Activated CD8-positive, alpha-beta T cell treated with anti-CD3 and anti-CD28 coated beads, Interleukin-2, amount 10 ng/mL, durations not matched to agents 7 days and 5 days (primary cell): Measurements from ENCODE around the gene SCNN1A. TPM values are rescaled to one million over a fixed set of nuclear protein-coding genes. Genes with fewer than 3 reads are reported as not detected.

Source experiments
- ATAC-seq: fragments of 150-1000 bp; cut with Tn5 transposase; one replicate; pipeline ENCODE4 v1.10.0; 2021; ENCODE audit warnings: moderate library complexity
- CTCF ChIA-PET: fragments of 350-600 bp; sonication (Branson Sonifier 250); formaldehyde crosslinking; loops from one replicate; lab custom pipeline; 2021; ENCODE audit warnings: antibody characterized with exemption; lab: Charles Lee
- POLR2A ChIA-PET: fragments of 350-600 bp; sonication (Branson Sonifier 250); formaldehyde crosslinking; loops from one replicate; lab custom pipeline; 2021; ENCODE audit warnings: antibody characterized with exemption; lab: Charles Lee
- DNase-seq: peaks from one replicate; pipeline ENCODE4 v3.0.0-alpha.2; 2020
- H3K27ac Mint-ChIP-seq: one replicate; pipeline ENCODE4 v1.8.0; 2021; ENCODE audit warnings: mild to moderate bottlenecking, mixed read lengths
- H3K27me3 Mint-ChIP-seq: one replicate; pipeline ENCODE4 v1.8.0; 2021; ENCODE audit warnings: low read depth, mixed read lengths
- H3K36me3 Mint-ChIP-seq: one replicate; pipeline ENCODE4 v1.8.0; 2021; ENCODE audit warnings: low read depth, mixed read lengths
- H3K4me1 Mint-ChIP-seq: one replicate; pipeline ENCODE4 v1.8.0; 2021; ENCODE audit warnings: low read depth, mixed read lengths
- H3K4me3 Mint-ChIP-seq: one replicate; pipeline ENCODE4 v1.8.0; 2021; ENCODE audit warnings: mild to moderate bottlenecking, mixed read lengths
- H3K9me3 Mint-ChIP-seq: one replicate; pipeline ENCODE4 v1.8.0; 2022; ENCODE audit warnings: mixed read lengths; ENCODE audit not compliant: insufficient read depth
- total RNA-seq, 2 experiments: library from RNA; stranded (reverse); gene quantifications; one replicate each; pipeline ENCODE4 v1.2.3, GENCODE V29; 2021

Gene SCNN1A
- total RNA-seq, 2 experiments from 2014 or later, result 0.47 to 1.5 TPM

- Mint-ChIP-seq H3K36me3 (no peaks in the 10 kb centered on the region), H3K9me3 (no peaks in the 10 kb centered on the region), H3K27ac (no peak overlapping the region), H3K4me3 (no peak overlapping the region), H3K27me3 (peaks cover 12% of the 10 kb centered on the region), H3K4me1 (peaks cover 3% of the 10 kb centered on the region)
- ATAC-seq (no peak), DNase-seq (no peak)
- POLR2A ChIA-PET, result no interaction called here
- CTCF ChIA-PET, result interaction anchor here (1.6 kb wide), 1 partner anchor 77 kb away, joined by 8 read pairs; no protein-coding TSS in a partner anchor
These were observed 24.7 kb upstream of the SCNN1A start for GRCh38 chr12:6399884-6400644.

- Mint-ChIP-seq H3K4me3 (no peak overlapping the region), H3K27me3 (peaks cover 11% of the 10 kb centered on the region), H3K27ac (no peak overlapping the region), H3K9me3 (no peaks in the 10 kb centered on the region), H3K36me3 (no peaks in the 10 kb centered on the region), H3K4me1 (no peaks in the 10 kb centered on the region)
- DNase-seq (no peak), ATAC-seq (no peak)
- ChIA-PET POLR2A (no interaction called here), CTCF (interaction anchor here (2.0 kb wide), 1 partner anchor 14 kb away, joined by 4 read pairs; no protein-coding TSS in a partner anchor)
These were observed 20.7 kb upstream of the SCNN1A start for GRCh38 chr12:6396031-6396430.

GRCh38 chr12:6394398-6394797 lies 19.0 kb upstream of the SCNN1A start:
- Mint-ChIP-seq H3K27ac (no peak overlapping the region), H3K27me3 (peaks cover 7% of the 10 kb centered on the region), H3K36me3 (no peaks in the 10 kb centered on the region), H3K9me3 (no peaks in the 10 kb centered on the region), H3K4me3 (no peak overlapping the region), H3K4me1 (no peaks in the 10 kb centered on the region)
- POLR2A ChIA-PET, result no interaction called here
- no peak for DNase-seq
- ATAC-seq, result no peak
- CTCF ChIA-PET, result interaction anchor here (1.3 to 1.4 kb wide), 2 partner anchors 13 to 29 kb away, joined by 3 read pairs; no protein-coding TSS in a partner anchor

- no peaks in the 10 kb centered on the region for H3K9me3 Mint-ChIP-seq
- H3K27ac Mint-ChIP-seq, result no peak overlapping the region
- CTCF ChIA-PET, result interaction anchor here (1.0 to 1.6 kb wide), 5 partner anchors 11 to 70 kb away, joined by 3 to 4 read pairs (median 3); no protein-coding TSS in a partner anchor
- no peaks in the 10 kb centered on the region for H3K36me3 Mint-ChIP-seq
- DNase-seq (no peak), ATAC-seq (no peak)
- peaks cover 9% of the 10 kb centered on the region for H3K27me3 Mint-ChIP-seq
- POLR2A ChIA-PET, result no interaction called here
- H3K4me3 Mint-ChIP-seq, result no peak overlapping the region
- no peaks in the 10 kb centered on the region for H3K4me1 Mint-ChIP-seq
These were observed 17.7 kb upstream of the SCNN1A start for GRCh38 chr12:6393109-6393508.

GRCh38 chr12:6392504-6392903 lies 17.1 kb upstream of the SCNN1A start:
- ATAC-seq, result no peak
- Mint-ChIP-seq H3K4me1 (no peaks in the 10 kb centered on the region), H3K9me3 (no peaks in the 10 kb centered on the region), H3K36me3 (no peaks in the 10 kb centered on the region), H3K27ac (no peak overlapping the region), H3K27me3 (peaks cover 13% of the 10 kb centered on the region), H3K4me3 (no peak overlapping the region)
- no peak for DNase-seq
- ChIA-PET POLR2A (no interaction called here), CTCF (interaction anchor here (1.0 to 1.6 kb wide), 3 partner anchors 14 to 70 kb away, joined by 3 to 4 read pairs (median 3); no protein-coding TSS in a partner anchor)

- no peaks in the 10 kb centered on the region for H3K4me1 Mint-ChIP-seq
- ATAC-seq (no peak), DNase-seq (no peak)
- no peak overlapping the region for H3K27ac Mint-ChIP-seq
- peaks cover 8% of the 10 kb centered on the region for H3K27me3 Mint-ChIP-seq
- CTCF ChIA-PET, result no interaction called here
- no peaks in the 10 kb centered on the region for H3K36me3 Mint-ChIP-seq
- no peak overlapping the region for H3K4me3 Mint-ChIP-seq
- POLR2A ChIA-PET, result no interaction called here
- H3K9me3 Mint-ChIP-seq, result no peaks in the 10 kb centered on the region
These were observed 15.7 kb upstream of the SCNN1A start for GRCh38 chr12:6391013-6391412.

- no peaks in the 10 kb centered on the region for H3K36me3 Mint-ChIP-seq
- peaks cover 6% of the 10 kb centered on the region for H3K27me3 Mint-ChIP-seq
- H3K9me3 Mint-ChIP-seq, result no peaks in the 10 kb centered on the region
- ATAC-seq (no peak), DNase-seq (no peak)
- ChIA-PET POLR2A (no interaction called here), CTCF (interaction anchor here (1.4 kb wide), 1 partner anchor 67 kb away, joined by 3 read pairs; no protein-coding TSS in a partner anchor)
- no peak overlapping the region for H3K4me3 Mint-ChIP-seq
- H3K4me1 Mint-ChIP-seq, result no peaks in the 10 kb centered on the region
- H3K27ac Mint-ChIP-seq, result no peak overlapping the region
These were observed 14.9 kb upstream of the SCNN1A start for GRCh38 chr12:6390084-6390799.

- CTCF ChIA-PET, result interaction anchor here (1.2 kb wide), 1 partner anchor 10 kb away, joined by 3 read pairs; no protein-coding TSS in a partner anchor
- no peak for DNase-seq
- POLR2A ChIA-PET, result no interaction called here
- no peak for ATAC-seq
- no peaks in the 10 kb centered on the region for H3K4me1 Mint-ChIP-seq
- no peaks in the 10 kb centered on the region for H3K36me3 Mint-ChIP-seq
- no peak overlapping the region for H3K27ac Mint-ChIP-seq
- H3K9me3 Mint-ChIP-seq, result no peaks in the 10 kb centered on the region
- no peak overlapping the region for H3K4me3 Mint-ChIP-seq
- H3K27me3 Mint-ChIP-seq, result peaks cover 18% of the 10 kb centered on the region
These were observed 12.2 kb upstream of the SCNN1A start for GRCh38 chr12:6387541-6387940.

GRCh38 chr12:6386491-6386890 lies 11.1 kb upstream of the SCNN1A start:
- no peak overlapping the region for H3K27ac Mint-ChIP-seq
- no peak for ATAC-seq
- no peak overlapping the region for H3K4me3 Mint-ChIP-seq
- POLR2A ChIA-PET, result interaction anchor here (1.2 kb wide), 1 partner anchor 12 kb away, joined by 4 read pairs; no protein-coding TSS in a partner anchor
- H3K4me1 Mint-ChIP-seq, result no peaks in the 10 kb centered on the region
- H3K27me3 Mint-ChIP-seq, result peaks cover 25% of the 10 kb centered on the region
- H3K9me3 Mint-ChIP-seq, result no peaks in the 10 kb centered on the region
- CTCF ChIA-PET, result no interaction called here
- DNase-seq, result no peak
- no peaks in the 10 kb centered on the region for H3K36me3 Mint-ChIP-seq

GRCh38 chr12:6386038-6386437 lies 10.7 kb upstream of the SCNN1A start:
- H3K27ac Mint-ChIP-seq, result no peak overlapping the region
- no peaks in the 10 kb centered on the region for H3K9me3 Mint-ChIP-seq
- no peaks in the 10 kb centered on the region for H3K36me3 Mint-ChIP-seq
- ATAC-seq (no peak), DNase-seq (no peak)
- peaks cover 29% of the 10 kb centered on the region for H3K27me3 Mint-ChIP-seq
- ChIA-PET POLR2A (interaction anchor here (1.2 kb wide), 1 partner anchor 12 kb away, joined by 4 read pairs; no protein-coding TSS in a partner anchor), CTCF (no interaction called here)
- no peak overlapping the region for H3K4me3 Mint-ChIP-seq
- no peaks in the 10 kb centered on the region for H3K4me1 Mint-ChIP-seq

- Mint-ChIP-seq H3K4me3 (no peak overlapping the region), H3K27ac (no peak overlapping the region), H3K9me3 (no peaks in the 10 kb centered on the region), H3K4me1 (no peaks in the 10 kb centered on the region), H3K36me3 (no peaks in the 10 kb centered on the region), H3K27me3 (peaks cover 35% of the 10 kb centered on the region)
- ChIA-PET CTCF (interaction anchor here (1.6 kb wide), 1 partner anchor 17 kb away, joined by 5 read pairs; no protein-coding TSS in a partner anchor), POLR2A (no interaction called here)
- DNase-seq (no peak), ATAC-seq (no peak)
These were observed 9.4 kb upstream of the SCNN1A start for GRCh38 chr12:6384499-6385436.
